Glutamatergic neuron (in vitro differentiated cells): ENCODE results near the gene ANKRD34C. TPM values are rescaled to one million over a fixed set of nuclear protein-coding genes. Genes with fewer than 3 reads are reported as not detected.

Experiments used
- DNase-seq: peaks from one replicate; pipeline ENCODE4 v3.0.0; 2022
- H3K27ac Mint-ChIP-seq: one replicate; pipeline ENCODE4 v1.8.0; 2020; ENCODE audit warnings: mild to moderate bottlenecking, mixed read lengths, inconsistent platforms; ENCODE audit not compliant: unreplicated experiment
- H3K27me3 Mint-ChIP-seq: one replicate; pipeline ENCODE4 v1.8.0; 2020; ENCODE audit warnings: mild to moderate bottlenecking, moderate library complexity, mixed read lengths, inconsistent platforms; ENCODE audit not compliant: unreplicated experiment
- H3K36me3 Mint-ChIP-seq: one replicate; pipeline ENCODE4 v1.8.0; 2020; ENCODE audit warnings: mild to moderate bottlenecking, mixed read lengths, inconsistent platforms; ENCODE audit not compliant: unreplicated experiment
- H3K4me1 Mint-ChIP-seq: one replicate; pipeline ENCODE4 v1.8.0; 2020; ENCODE audit warnings: mild to moderate bottlenecking, low read depth, mixed read lengths, inconsistent platforms; ENCODE audit not compliant: unreplicated experiment
- H3K4me3 Mint-ChIP-seq: one replicate; pipeline ENCODE4 v1.8.0; 2020; ENCODE audit warnings: mild to moderate bottlenecking, mixed read lengths, inconsistent platforms; ENCODE audit not compliant: unreplicated experiment
- H3K9me3 Mint-ChIP-seq: one replicate; pipeline ENCODE4 v1.8.0; 2020; ENCODE audit warnings: mild to moderate bottlenecking, moderate library complexity, mixed read lengths, inconsistent platforms; ENCODE audit not compliant: unreplicated experiment
- CTCF ChIP-seq: fragments of 200-600 bp; sonication (generic); IDR thresholded peaks from one replicate; pipeline ENCODE4 v1.5.0; 2021; ENCODE audit not compliant: partially characterized antibody, unreplicated experiment
- total RNA-seq: library from RNA; stranded (reverse); fragmentation: NEBNext Ultra II Directional; extraction: Animal tissue kit (Norgen Biotek cat#: 25700); gene quantifications from one replicate; pipeline ENCODE4 v1.2.1, GENCODE V29; 2021; ENCODE audit not compliant: unreplicated experiment

ANKRD34C gene
- total RNA-seq, 1 donor from 2014 or later = not detected

- Mint-ChIP-seq H3K4me3 (no peak overlapping the region), H3K36me3 (peaks cover 6% of the 10 kb centered on the region), H3K4me1 (no peaks in the 10 kb centered on the region), H3K27me3 (no peaks in the 10 kb centered on the region), H3K27ac (no peak overlapping the region), H3K9me3 (peaks cover 2% of the 10 kb centered on the region)
- no peak for DNase-seq
- TF ChIP-seq CTCF = no peak
Measured at GRCh38 chr15:79248183-79248582, 34.3 kb upstream of the ANKRD34C start.

DNA sequence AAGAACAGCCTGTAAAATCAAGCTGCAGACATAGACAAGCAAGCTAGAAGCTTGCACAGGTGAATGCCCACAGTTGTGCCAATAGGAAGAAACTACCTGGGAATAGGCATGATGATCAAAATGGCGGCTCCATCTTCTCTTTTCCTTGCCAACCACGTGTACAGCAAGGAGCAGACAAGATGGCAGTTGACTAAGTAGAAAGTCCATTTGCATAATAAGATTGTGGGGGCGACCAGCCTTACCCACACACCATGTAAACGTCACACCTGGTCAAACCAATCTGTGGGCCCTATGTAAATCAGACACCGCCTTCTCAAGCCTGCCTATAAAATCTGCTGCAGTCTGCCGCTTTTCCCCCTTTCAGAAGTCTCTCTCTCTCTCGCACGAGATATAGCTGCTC, 25.1 kb upstream of the ANKRD34C start:
- Mint-ChIP-seq H3K36me3 (peaks cover 11% of the 10 kb centered on the region), H3K4me3 (no peak overlapping the region), H3K9me3 (peaks cover 4% of the 10 kb centered on the region), H3K27me3 (no peaks in the 10 kb centered on the region), H3K4me1 (peaks cover 3% of the 10 kb centered on the region), H3K27ac (no peak overlapping the region)
- no peak for DNase-seq
- TF ChIP-seq CTCF = no peak

GRCh38 chr15:79261836-79262235, 20.7 kb upstream of the ANKRD34C start:
- Mint-ChIP-seq H3K4me3 (no peak overlapping the region), H3K27ac (no peak overlapping the region), H3K36me3 (peaks cover 7% of the 10 kb centered on the region), H3K27me3 (no peaks in the 10 kb centered on the region), H3K4me1 (peaks cover 3% of the 10 kb centered on the region), H3K9me3 (peaks cover 2% of the 10 kb centered on the region)
- no peak for TF ChIP-seq CTCF
- no peak for DNase-seq

- no peak for DNase-seq
Measured at GRCh38 chr15:79265167-79265566, 17.4 kb upstream of the ANKRD34C start.

DNA sequence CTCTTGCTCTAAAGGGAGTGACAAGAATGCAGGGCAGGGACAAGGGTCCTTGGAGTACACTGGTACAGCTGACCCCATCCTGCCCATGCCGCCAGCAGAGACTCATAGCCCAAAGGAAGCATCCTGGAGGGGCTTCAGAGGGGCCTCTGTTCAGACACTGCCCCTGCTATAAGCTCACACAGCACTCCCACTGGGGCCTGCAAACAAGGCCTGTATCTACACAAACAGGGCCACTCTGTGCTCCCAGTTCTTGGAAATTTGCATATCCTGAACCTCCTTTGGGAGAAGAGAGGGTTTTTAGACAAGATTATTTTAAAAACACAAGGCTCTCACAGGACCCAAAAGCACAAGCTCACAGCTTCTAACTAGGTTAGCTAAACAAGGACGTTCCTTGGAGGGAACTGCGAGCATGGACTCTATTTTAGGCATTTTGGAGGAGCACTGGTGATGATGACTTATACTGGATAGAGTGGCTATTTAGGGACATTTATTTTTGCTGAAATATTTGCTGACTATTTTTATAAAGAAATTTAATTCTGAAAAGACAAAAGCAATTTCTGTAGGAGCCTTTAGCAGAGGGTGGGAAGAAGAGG, 16.4 kb upstream of the ANKRD34C start:
- H3K27ac Mint-ChIP-seq = no peak overlapping the region
- H3K4me3 Mint-ChIP-seq = no peak overlapping the region
- no peaks in the 10 kb centered on the region for H3K27me3 Mint-ChIP-seq
- TF ChIP-seq CTCF = no peak
- no peaks in the 10 kb centered on the region for H3K36me3 Mint-ChIP-seq
- no peak for DNase-seq
- H3K4me1 Mint-ChIP-seq = no peaks in the 10 kb centered on the region
- no peaks in the 10 kb centered on the region for H3K9me3 Mint-ChIP-seq

More at GRCh38 chr15:79265167-79265566, 17.4 kb upstream of the ANKRD34C start:
- Mint-ChIP-seq H3K4me3 (no peak overlapping the region), H3K27ac (no peak overlapping the region), H3K4me1 (no peaks in the 10 kb centered on the region), H3K27me3 (no peaks in the 10 kb centered on the region), H3K9me3 (no peaks in the 10 kb centered on the region), H3K36me3 (no peaks in the 10 kb centered on the region)
- no peak for TF ChIP-seq CTCF
